NCI-H774 (cell line): ENCODE results near the gene HOXB8.

Source experiments
- DNase-seq: peaks from one replicate; lab custom pipeline; 2025; lab: John Stamatoyannopoulos, UW

HOXB8 gene

DNA sequence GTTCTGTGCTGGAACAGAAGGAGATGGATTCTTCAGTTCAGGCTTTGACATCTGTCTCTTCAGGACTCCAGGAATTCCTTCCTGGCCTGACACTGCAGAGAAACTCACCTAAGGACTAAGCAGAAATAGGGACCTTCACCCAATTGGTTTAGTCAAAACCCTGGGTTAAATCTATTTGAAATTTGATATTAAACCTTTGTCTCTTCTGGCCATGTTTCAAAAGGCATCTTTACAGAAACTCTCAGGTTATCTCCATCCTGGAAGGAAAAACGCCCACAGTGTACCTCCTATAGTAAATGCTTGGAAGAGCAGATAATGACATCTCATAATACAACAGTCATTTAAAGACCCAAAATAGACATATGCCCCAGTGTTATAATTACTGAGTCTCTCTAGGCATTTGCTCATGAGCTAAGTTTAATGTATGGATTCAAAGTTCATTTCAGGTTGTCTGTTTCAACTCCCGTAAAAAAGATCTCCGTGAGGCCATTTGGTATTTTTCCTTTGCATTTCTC is 31.3 kb downstream of the HOXB8 start:
- DNase-seq: no peak

DNA sequence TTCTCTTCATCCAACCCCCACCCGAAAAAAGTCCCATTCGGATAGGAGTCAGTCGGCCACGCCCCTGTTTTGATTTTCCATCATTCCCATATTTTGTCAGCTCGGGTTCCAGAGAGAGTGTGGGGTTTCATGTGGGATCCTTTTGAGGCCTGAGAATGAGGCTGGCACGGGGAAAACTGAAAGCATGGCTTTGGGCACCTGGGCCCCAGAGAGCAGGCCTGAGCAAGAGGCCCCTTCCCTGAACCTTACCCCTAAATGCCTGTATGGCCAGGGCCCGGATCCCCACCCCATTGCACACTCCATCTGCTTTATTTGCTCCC is 32.4 kb downstream of the HOXB8 start:
- peak; percentile 51 for DNase-seq

- DNase-seq: peak; percentile 69
Observed at GRCh38 chr17:48579760-48580554, 35.1 kb downstream of the HOXB8 start.

GRCh38 chr17:48579471-48579759 is 35.7 kb downstream of the HOXB8 start:
- no peak for DNase-seq

GRCh38 chr17:48578616-48579470 is 36.2 kb downstream of the HOXB8 start:
- peak; percentile 82 for DNase-seq

- peak; percentile 92 for DNase-seq
Observed at GRCh38 chr17:48577946-48578615, 37.0 kb downstream of the HOXB8 start, which contains the start of gene HOXB4. HOXB4 (minus strand) TSS chr17:48578350; CDS start chr17:48578319, 31 bp downstream.

- DNase-seq: no peak
Observed at GRCh38 chr17:48577330-48577945, 37.7 kb downstream of the HOXB8 start.

- DNase-seq: peak; percentile 45
Observed at GRCh38 chr17:48576479-48577309, 38.4 kb downstream of the HOXB8 start.

DNA sequence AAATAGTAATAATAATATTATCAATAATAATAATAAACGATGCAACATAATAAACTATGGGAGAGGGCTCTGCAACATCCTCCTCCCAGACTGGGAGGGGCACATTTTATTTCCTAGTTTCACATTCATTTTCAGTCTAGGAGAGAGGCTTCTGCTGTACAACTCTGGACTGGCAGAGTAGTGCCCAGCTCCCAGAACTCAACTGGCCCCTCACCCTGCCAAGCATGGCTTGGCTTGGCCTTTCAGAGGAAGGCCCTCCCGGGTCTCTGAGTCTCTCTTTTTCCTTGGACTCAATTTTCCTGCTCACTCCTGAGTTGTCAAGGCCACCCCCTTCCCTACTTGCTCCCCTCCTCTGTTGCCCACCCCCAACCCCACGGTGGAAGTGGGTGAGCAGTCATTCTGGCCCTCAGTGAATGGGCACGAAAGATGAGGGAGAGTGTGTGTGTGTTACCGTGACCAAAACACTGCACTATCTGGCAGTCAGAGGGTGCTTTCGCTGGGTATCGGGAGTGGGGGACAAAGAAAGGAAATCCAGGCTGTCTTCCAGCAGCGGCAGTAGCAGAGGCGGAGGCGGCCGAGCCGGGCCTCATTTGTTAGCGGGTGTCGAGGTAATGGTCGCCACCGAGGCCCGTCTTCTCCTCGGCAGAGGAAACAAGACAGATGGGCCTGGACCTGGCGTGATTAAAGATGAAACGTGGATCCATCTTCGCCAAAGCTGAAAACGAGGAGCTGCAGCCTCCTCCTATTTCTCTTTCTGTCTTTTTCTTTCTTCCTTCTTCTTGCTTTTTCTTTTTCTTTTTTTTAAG is 39.2 kb downstream of the HOXB8 start:
- DNase-seq: no peak

GRCh38 chr17:48575066-48575582 is 40.0 kb downstream of the HOXB8 start:
- DNase-seq: peak; percentile 93

- DNase-seq: no peak
Observed at GRCh38 chr17:48574505-48575065, 40.5 kb downstream of the HOXB8 start.

GRCh38 chr17:48571826-48572417 is 43.2 kb downstream of the HOXB8 start:
- no peak for DNase-seq

GRCh38 chr17:48571024-48571818 is 43.9 kb downstream of the HOXB8 start:
- DNase-seq: no peak

DNA sequence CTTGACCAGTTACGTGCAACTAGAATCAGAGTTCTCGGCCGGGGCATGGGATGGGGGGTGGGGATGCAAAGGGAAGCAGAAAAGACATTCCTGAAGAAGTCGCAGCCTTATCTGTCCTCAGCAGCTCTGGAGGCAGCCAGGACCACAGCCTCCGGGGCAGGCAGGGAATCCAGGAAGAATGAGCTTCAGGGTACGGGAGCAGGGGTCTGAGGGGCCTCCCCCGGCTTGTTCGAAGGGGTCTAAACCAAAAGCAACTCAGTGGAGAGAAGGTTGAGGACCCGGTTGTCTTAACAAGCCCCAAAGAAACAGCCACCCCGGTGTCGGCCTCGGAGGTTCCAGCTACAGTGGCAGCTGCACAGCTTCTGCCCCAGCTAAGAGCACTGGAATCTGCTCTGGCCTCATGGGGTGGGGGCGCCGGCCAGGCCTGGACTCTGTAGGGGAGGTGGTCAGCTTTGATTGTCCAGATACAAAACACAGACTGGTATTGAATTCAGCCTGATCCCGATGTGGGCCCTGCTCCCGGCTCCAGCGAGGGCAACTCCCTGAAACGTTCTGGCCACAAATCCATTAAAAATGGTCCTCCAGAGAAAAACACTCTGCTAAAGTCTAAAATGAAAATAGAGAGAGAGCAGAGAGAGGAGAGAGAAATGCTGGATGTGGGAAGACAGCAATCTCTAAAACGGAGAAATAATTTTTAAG is 44.6 kb downstream of the HOXB8 start:
- DNase-seq: no peak

GRCh38 chr17:48569674-48570324 is 45.3 kb downstream of the HOXB8 start:
- no peak for DNase-seq

DNA sequence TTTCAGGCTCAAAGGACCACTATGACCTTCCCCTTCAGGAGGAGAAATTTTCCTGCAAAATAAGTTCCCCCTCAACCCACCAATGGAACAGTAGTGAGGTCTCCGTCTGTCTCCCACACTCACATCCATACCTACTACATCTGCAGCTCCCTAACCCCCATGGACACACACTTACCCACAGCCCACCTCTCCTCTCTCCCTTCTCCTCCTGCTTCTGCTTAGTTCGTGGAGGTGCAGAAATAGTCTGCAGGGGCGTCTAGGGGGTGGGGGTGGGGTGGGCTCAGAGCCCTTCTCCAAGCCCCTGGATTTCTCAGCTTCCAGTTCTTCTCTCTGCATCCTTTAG is 45.9 kb downstream of the HOXB8 start:
- no peak for DNase-seq

GRCh38 chr17:48568499-48569239 is 46.4 kb downstream of the HOXB8 start:
- no peak for DNase-seq
